Urinary bladder (tissue), 4 donors: ENCODE data around the gene TACO1. TPM values are rescaled to one million over a fixed set of nuclear protein-coding genes. Genes with fewer than 3 reads are reported as not detected.

Experiments used
- DNase-seq: peaks from one replicate; pipeline ENCODE4 v3.0.0-alpha.2; 2015; ENCODE audit errors: extremely low spot score
- H3K27ac ChIP-seq: one replicate; pipeline ENCODE4 v1.5.1; 2013; ENCODE audit warnings: low read depth, mild to moderate bottlenecking, moderate library complexity
- H3K36me3 ChIP-seq: one replicate; pipeline ENCODE4 v1.6.1; 2013; ENCODE audit warnings: mild to moderate bottlenecking, moderate library complexity; ENCODE audit not compliant: insufficient read depth
- H3K4me1 ChIP-seq: one replicate; pipeline ENCODE4 v1.6.1; 2013; ENCODE audit warnings: mild to moderate bottlenecking, moderate library complexity; ENCODE audit not compliant: insufficient read depth
- H3K4me3 ChIP-seq: one replicate; pipeline ENCODE4 v1.5.1; 2013; ENCODE audit warnings: low read depth, low read length
- WGBS: extraction: QIAGEN DNeasy Blood & Tissue Kit; methylation state at CpG from one replicate; pipeline ENCODE4 v1.1.7; 2013; 5-methylcytosine and 5-hydroxymethylcytosine counted together
- polyA plus RNA-seq: library from polyadenylated mRNA; stranded (reverse); fragments of 200-250 nt; gene quantifications from one replicate; pipeline ENCODE4 v1.2.3, GENCODE V29; 2013
- total RNA-seq: library from RNA; depleted of rRNA; stranded (reverse); fragments of >200 nt; gene quantifications from one replicate; pipeline ENCODE4 v1.2.3, GENCODE V29; 2014
- donor health status: healthy with polysubstance abuse.
- donor health status: healthy.

TACO1 gene
- total and polyA plus RNA-seq, 2 donors = 6.7 to 18.0 TPM

DNA sequence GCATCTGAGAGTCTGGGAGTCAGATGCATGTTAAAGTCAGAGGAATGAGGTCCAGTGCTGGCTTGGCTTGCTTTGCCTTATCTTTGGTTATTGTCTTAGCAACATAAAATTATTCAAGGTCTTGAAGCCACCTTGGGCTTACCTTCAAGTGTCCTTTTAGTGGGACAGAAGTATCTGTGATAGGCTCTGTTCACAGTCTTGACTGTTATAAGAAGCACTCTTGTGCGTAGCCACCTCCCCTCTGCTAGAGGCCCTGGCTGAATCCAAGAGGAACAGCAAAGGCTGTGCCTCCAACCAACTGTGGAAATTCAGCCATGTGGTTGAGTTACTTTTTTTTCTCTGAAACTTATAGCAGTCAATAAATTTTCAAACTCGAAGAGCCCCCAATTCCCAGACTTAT is 13.0 kb downstream of the TACO1 start:
- H3K36me3 ChIP-seq = no peaks in the 10 kb centered on the region
- no peak overlapping the region for H3K27ac ChIP-seq
- H3K4me1 ChIP-seq = no peaks in the 10 kb centered on the region
- H3K4me3 ChIP-seq = no peak overlapping the region
- 88% methylated on average over 2 of the region's 2 CpGs for WGBS
- DNase-seq = no peak

DNA sequence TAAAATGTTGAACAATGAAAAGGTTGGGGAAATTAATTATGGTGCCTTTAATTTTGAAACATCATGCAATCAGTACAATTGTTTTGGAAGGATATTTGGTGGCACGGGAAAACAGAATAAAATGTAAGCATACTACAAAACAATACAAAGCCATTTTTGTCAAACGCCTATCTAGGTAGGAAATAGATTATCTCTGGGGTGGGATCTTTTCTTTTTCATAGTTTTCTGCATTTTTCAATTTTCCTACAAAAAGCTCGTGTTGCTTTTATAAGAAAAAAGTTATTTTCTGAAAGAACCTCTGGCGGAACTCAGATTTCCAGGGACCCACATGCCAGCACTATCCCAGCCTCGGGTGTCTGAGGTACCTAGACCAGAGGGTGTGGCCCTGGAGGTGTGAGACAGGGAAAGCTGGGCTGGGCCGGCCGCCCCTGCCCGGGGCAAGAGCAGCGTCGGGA is 20.6 kb downstream of the TACO1 start:
- WGBS = 9% methylated on average over 10 of the region's 10 CpGs
- Histone ChIP-seq H3K4me1 (no peaks in the 10 kb centered on the region), H3K27ac (peak overlapping the region; percentile 76), H3K4me3 (peak overlapping the region; percentile 58), H3K36me3 (no peaks in the 10 kb centered on the region)
- no peak for DNase-seq

- Histone ChIP-seq H3K36me3 (no peaks in the 10 kb centered on the region), H3K27ac (peak within 1 kb of the TSS; percentile 94), H3K4me3 (peak within 1 kb of the TSS; percentile 99), H3K4me1 (no peaks in the 10 kb centered on the region)
- DNase-seq = peak; percentile 100
- under 1% methylated on average over 75 of the region's 75 CpGs for WGBS
These were observed 21.2 kb downstream of the TACO1 start, which contains the start of gene MAP3K3 for GRCh38 chr17:63621684-63622573. MAP3K3 (plus strand) TSS chr17:63622417; CDS start chr17:63622760, 343 bp downstream.

- Histone ChIP-seq H3K27ac (peak overlapping the region; percentile 94), H3K4me3 (peak overlapping the region; percentile 99), H3K4me1 (no peaks in the 10 kb centered on the region), H3K36me3 (no peaks in the 10 kb centered on the region)
- under 1% methylated on average over 100 of the region's 100 CpGs for WGBS
- DNase-seq = no peak
These were observed 22.1 kb downstream of the TACO1 start for GRCh38 chr17:63622574-63623390.

- WGBS = 42% methylated on average over 7 of the region's 7 CpGs
- H3K4me3 ChIP-seq = peak overlapping the region; percentile 99
- H3K36me3 ChIP-seq = no peaks in the 10 kb centered on the region
- no peaks in the 10 kb centered on the region for H3K4me1 ChIP-seq
- no peak for DNase-seq
- no peak overlapping the region for H3K27ac ChIP-seq
These were observed 23.3 kb downstream of the TACO1 start for GRCh38 chr17:63623786-63624530.

- no peak overlapping the region for H3K27ac ChIP-seq
- no peak for DNase-seq
- 81% methylated on average over 1 of the region's 1 CpG for WGBS
- H3K4me3 ChIP-seq = no peak overlapping the region
- no peaks in the 10 kb centered on the region for H3K4me1 ChIP-seq
- no peaks in the 10 kb centered on the region for H3K36me3 ChIP-seq
These were observed 23.8 kb downstream of the TACO1 start for GRCh38 chr17:63624531-63624880.

DNA sequence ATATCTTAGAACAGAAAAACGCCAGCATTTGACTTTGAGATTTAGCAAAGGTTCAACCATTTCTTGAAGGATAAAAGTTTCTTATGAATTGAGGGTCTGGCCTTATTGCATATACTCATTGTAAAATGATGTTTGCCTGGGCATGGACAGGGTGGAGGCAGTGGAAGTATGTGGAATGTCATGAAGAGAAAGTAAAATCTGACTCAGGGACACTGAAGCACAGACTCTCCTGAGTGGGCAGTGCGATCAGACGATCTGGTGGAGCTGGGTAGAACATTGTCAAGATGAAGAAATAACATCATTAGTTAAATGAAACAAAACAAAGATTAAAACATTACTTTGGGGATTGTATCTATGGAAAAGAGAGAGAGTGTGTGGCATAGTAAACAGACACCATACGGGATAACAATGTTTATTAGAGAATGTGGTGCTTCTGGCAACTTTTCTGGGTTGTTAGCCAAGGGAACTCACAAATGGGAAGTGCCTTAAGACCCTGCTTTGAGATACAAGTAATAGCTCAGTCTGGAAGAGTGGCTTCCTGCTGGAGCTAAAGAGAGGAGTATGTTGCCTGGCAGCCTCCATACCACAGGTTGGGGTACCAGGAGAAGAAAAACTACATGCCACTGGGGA is 26.0 kb downstream of the TACO1 start:
- Histone ChIP-seq H3K4me1 (no peaks in the 10 kb centered on the region), H3K4me3 (no peak overlapping the region), H3K36me3 (no peaks in the 10 kb centered on the region), H3K27ac (no peak overlapping the region)
- 49% methylated on average over 4 of the region's 4 CpGs for WGBS
- no peak for DNase-seq

- DNase-seq = no peak
- Histone ChIP-seq H3K36me3 (no peaks in the 10 kb centered on the region), H3K4me3 (no peak overlapping the region), H3K4me1 (no peaks in the 10 kb centered on the region), H3K27ac (no peak overlapping the region)
- 80% methylated on average over 1 of the region's 1 CpG for WGBS
These were observed 28.9 kb downstream of the TACO1 start for GRCh38 chr17:63629627-63630026.

DNA sequence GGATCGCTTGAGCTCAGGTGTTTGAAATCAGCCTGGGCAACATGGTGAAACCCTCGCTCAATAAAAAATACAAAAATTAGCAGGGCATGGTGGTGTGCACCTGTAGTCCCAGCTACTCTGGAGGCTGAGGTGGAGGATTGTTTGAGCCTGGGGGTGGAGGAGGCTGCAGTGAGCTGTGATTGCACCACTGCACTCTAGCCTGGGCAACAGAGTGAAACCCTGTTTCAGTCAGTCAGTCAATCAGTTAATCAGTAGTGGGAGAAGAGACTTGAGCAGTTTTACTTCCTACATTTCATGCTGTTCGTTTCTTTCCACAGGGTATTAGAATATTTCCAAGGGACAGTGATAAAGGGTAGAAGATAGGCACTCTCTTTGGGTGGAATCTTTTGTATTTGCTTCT is 30.4 kb downstream of the TACO1 start:
- peaks cover 2% of the 10 kb centered on the region for H3K36me3 ChIP-seq
- no peak overlapping the region for H3K4me3 ChIP-seq
- H3K4me1 ChIP-seq = no peaks in the 10 kb centered on the region
- no peak overlapping the region for H3K27ac ChIP-seq
- 91% methylated on average over 3 of the region's 3 CpGs for WGBS
- no peak for DNase-seq

DNA sequence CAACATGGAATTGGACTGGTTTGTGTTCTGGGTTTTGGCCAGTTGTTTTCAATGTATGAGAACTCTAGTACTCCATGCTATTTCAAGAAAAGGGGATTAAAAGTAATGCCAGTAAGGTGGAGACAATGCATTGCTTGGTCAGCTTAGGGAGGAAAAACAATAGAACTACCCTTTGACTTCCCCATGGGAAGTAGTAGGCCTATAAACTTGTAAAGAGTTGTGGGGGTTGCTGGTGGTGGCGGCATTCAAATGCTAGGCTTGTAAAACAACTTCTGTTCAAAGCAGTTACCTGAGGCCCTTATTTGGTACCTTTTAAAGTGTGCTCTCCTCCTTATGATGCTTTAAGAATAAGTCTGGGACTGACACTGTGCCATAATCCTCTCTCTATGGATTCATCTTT is 30.9 kb downstream of the TACO1 start:
- H3K4me3 ChIP-seq = no peak overlapping the region
- no peaks in the 10 kb centered on the region for H3K4me1 ChIP-seq
- peaks cover 2% of the 10 kb centered on the region for H3K36me3 ChIP-seq
- H3K27ac ChIP-seq = no peak overlapping the region
- 88% methylated on average over 1 of the region's 1 CpG for WGBS
- DNase-seq = no peak

DNA sequence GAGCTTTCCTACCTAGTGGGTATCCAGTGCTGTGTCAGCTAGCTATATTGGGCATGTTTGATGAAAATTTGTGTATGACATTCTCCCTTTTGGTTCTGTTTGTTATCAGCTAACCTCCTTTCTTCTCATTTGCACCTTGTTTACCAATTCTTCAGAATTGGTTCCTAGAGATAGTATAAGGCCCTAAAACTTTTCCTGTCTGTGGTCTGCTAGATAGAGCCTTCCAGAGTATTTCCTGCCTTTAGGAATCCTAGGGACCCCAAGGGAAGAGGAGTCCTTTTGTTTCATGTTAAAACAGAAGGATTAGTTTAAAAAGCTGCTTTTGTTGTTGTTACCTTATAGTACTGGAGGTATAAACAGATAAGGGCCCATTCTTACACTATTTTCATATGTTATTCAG is 33.0 kb downstream of the TACO1 start:
- no peak overlapping the region for H3K27ac ChIP-seq
- peaks cover 2% of the 10 kb centered on the region for H3K36me3 ChIP-seq
- H3K4me3 ChIP-seq = no peak overlapping the region
- no peak for DNase-seq
- no peaks in the 10 kb centered on the region for H3K4me1 ChIP-seq

DNA sequence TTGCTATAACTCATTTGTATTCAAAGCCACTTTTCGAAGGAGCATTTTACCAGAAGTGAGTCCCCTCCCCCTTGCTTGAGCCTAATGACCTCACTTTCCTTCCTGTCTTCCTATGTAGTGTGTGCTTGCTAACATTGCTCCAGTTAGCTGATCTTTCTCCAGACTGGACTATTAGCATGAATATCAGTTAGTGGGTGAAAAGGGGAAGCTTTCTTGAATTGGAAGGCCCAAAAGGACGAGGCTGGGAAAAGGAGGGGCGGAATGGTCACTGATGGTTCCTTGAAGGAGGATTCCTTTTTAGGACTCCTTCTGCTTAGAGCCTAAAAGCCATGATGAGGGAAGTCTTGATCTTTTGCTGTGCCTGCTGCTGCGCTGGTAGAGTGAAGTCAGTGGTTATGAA is 33.5 kb downstream of the TACO1 start:
- 74% methylated on average over 4 of the region's 4 CpGs for WGBS
- H3K4me1 ChIP-seq = no peaks in the 10 kb centered on the region
- no peak overlapping the region for H3K27ac ChIP-seq
- no peak for DNase-seq
- H3K4me3 ChIP-seq = no peak overlapping the region
- peaks cover 2% of the 10 kb centered on the region for H3K36me3 ChIP-seq

- DNase-seq = no peak
- no peak overlapping the region for H3K27ac ChIP-seq
- 72% methylated on average over 1 of the region's 1 CpG for WGBS
- H3K4me1 ChIP-seq = no peaks in the 10 kb centered on the region
- no peak overlapping the region for H3K4me3 ChIP-seq
- peaks cover 2% of the 10 kb centered on the region for H3K36me3 ChIP-seq
These were observed 34.1 kb downstream of the TACO1 start for GRCh38 chr17:63634816-63635215.
